ENCODE data around the gene LYPD6B.

DNA sequence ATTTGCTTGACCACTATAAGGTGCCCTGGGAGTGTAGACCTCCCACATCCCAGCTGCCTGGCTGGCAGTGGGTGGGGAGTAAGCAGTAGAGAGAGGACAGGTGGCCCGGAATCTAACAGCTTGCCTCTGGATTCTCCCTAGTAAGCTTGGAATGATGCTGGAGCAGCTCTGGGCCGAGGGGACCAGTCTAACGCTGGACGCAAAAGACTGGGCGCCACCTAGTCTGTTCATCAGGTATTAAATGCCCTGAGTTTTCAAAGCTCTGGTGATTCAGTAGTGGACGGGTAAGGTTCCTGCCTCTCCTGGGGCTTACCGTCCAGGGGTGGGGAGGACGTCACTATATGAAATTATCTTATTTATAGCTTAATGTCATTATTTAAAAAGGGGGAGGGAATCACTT lies 648 bp upstream of the LYPD6B start:
- TF ChIP-seq, protein P1, sequence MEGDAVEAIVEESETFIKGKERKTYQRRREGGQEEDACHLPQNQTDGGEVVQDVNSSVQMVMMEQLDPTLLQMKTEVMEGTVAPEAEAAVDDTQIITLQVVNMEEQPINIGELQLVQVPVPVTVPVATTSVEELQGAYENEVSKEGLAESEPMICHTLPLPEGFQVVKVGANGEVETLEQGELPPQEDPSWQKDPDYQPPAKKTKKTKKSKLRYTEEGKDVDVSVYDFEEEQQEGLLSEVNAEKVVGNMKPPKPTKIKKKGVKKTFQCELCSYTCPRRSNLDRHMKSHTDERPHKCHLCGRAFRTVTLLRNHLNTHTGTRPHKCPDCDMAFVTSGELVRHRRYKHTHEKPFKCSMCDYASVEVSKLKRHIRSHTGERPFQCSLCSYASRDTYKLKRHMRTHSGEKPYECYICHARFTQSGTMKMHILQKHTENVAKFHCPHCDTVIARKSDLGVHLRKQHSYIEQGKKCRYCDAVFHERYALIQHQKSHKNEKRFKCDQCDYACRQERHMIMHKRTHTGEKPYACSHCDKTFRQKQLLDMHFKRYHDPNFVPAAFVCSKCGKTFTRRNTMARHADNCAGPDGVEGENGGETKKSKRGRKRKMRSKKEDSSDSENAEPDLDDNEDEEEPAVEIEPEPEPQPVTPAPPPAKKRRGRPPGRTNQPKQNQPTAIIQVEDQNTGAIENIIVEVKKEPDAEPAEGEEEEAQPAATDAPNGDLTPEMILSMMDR (conservative IDR thresholded peaks at IDR 0.05; ENCODE audit: low read length) = peak; percentile 41; the same call in 1 of the 2 replicates
- TF ChIP-seq EZH2phosphoT487 (IDR thresholded peaks at IDR 0.05; ENCODE audit: borderline replicate concordance, low read depth, low read length) = no peak
